SH-SY5Y (cell line): ENCODE results near the gene RPL23.

Experiments
- GATA2 ChIP-seq: IDR thresholded peaks from 2 replicates; pipeline ENCODE4 v1.6.1; 2011; ENCODE audit warnings: mild to moderate bottlenecking, low read depth, low read length
- GATA3 ChIP-seq: IDR thresholded peaks from 2 replicates; pipeline ENCODE4 v1.6.1; 2011; ENCODE audit warnings: low read depth, mild to moderate bottlenecking, low read length, moderate library complexity

Gene RPL23

GRCh38 chr17:38798614-38799500, 54.7 kb downstream of the RPL23 start:
- TF ChIP-seq GATA2 (no peak), GATA3 (no peak)
